WTC11 (cell line): ENCODE measurements around the gene NELFCD. TPM values are rescaled to one million over a fixed set of nuclear protein-coding genes. Genes with fewer than 3 reads are reported as not detected.

Experiments
- ATAC-seq: fragments of 200-7000 bp; cut with Tn5 transposase; 2 replicates; pipeline ENCODE4 v1.10.0; 2021; ENCODE audit warnings: mild to moderate bottlenecking, moderate library complexity
- CTCF ChIA-PET: fragments of 300-600 bp; sonication (Branson Sonifier 250); formaldehyde crosslinking; loops from one replicate; lab custom pipeline; 2021; ENCODE audit warnings: antibody characterized with exemption; lab: Charles Lee
- POLR2A ChIA-PET: fragments of 350-600 bp; sonication (Branson Sonifier 250); formaldehyde crosslinking; loops from one replicate; lab custom pipeline; 2021; ENCODE audit warnings: antibody characterized with exemption; lab: Charles Lee
- DNase-seq: peaks from one replicate; pipeline ENCODE4 v3.0.0; 2021; ENCODE audit warnings: low spot score
- H3K27ac Mint-ChIP-seq: 2 replicates; pipeline ENCODE4 v1.8.0; 2021; ENCODE audit warnings: mixed read lengths
- H3K27me3 Mint-ChIP-seq: 2 replicates; pipeline ENCODE4 v1.8.0; 2021; ENCODE audit warnings: low read depth, mild to moderate bottlenecking, moderate library complexity, mixed read lengths
- H3K36me3 Mint-ChIP-seq: 2 replicates; pipeline ENCODE4 v1.8.0; 2021; ENCODE audit warnings: mixed read lengths
- H3K4me1 Mint-ChIP-seq: 2 replicates; pipeline ENCODE4 v1.8.0; 2022; ENCODE audit warnings: mixed read lengths
- H3K4me3 Mint-ChIP-seq: 2 replicates; pipeline ENCODE4 v1.8.0; 2021; ENCODE audit warnings: mild to moderate bottlenecking, moderate library complexity, mixed read lengths
- H3K9me3 Mint-ChIP-seq: 2 replicates; pipeline ENCODE4 v1.8.0; 2021; ENCODE audit warnings: mixed read lengths
- ARID4B ChIP-seq: sonication (generic); formaldehyde crosslinking; IDR thresholded peaks from 2 replicates; pipeline ENCODE4 v1.8.0; 2023; ENCODE audit warnings: missing genetic modification reagents, mild to moderate bottlenecking, borderline replicate concordance
- ATF2 ChIP-seq: sonication (generic); formaldehyde crosslinking; IDR thresholded peaks from 2 replicates; pipeline ENCODE4 v1.8.1; 2022; ENCODE audit warnings: low read depth, missing genetic modification reagents, borderline replicate concordance
- E2F4 ChIP-seq: sonication (generic); formaldehyde crosslinking; IDR thresholded peaks from 2 replicates; pipeline ENCODE4 v1.8.1; 2022; ENCODE audit warnings: low read depth, mild to moderate bottlenecking, moderate library complexity, missing genetic modification reagents, borderline replicate concordance
- ERG ChIP-seq: fragments of 250-450 bp; sonication (Bioruptor Pico); IDR thresholded peaks from 2 replicates; pipeline ENCODE4 v1.8.0; 2021; ENCODE audit warnings: mild to moderate bottlenecking
- FOXP1 ChIP-seq: sonication (generic); formaldehyde crosslinking; IDR thresholded peaks from 2 replicates; pipeline ENCODE4 v1.8.0; 2022; ENCODE audit warnings: missing genetic modification reagents, mild to moderate bottlenecking, moderate library complexity, borderline replicate concordance
- IRF2 ChIP-seq: sonication (generic); formaldehyde crosslinking; IDR thresholded peaks from 2 replicates; pipeline ENCODE4 v1.8.0; 2022; ENCODE audit warnings: low read depth, missing genetic modification reagents, borderline replicate concordance
- JUN ChIP-seq: sonication (generic); formaldehyde crosslinking; IDR thresholded peaks from 2 replicates; pipeline ENCODE4 v1.8.0; 2023; ENCODE audit warnings: mild to moderate bottlenecking, missing genetic modification reagents
- MAX ChIP-seq: sonication (generic); formaldehyde crosslinking; IDR thresholded peaks from 2 replicates; pipeline ENCODE4 v1.8.0; 2022; ENCODE audit warnings: mild to moderate bottlenecking, missing genetic modification reagents
- MYBL2 ChIP-seq: sonication (generic); formaldehyde crosslinking; IDR thresholded peaks from 2 replicates; pipeline ENCODE4 v1.8.1; 2023; ENCODE audit warnings: mild to moderate bottlenecking, moderate library complexity, missing genetic modification reagents
- NFE2L1 ChIP-seq: sonication (generic); formaldehyde crosslinking; IDR thresholded peaks from 2 replicates; pipeline ENCODE4 v1.8.1; 2023; ENCODE audit warnings: missing genetic modification reagents
- NR1H2 ChIP-seq: sonication (generic); formaldehyde crosslinking; IDR thresholded peaks from 2 replicates; pipeline ENCODE4 v1.9.0; 2021; ENCODE audit warnings: mild to moderate bottlenecking, moderate library complexity, missing genetic modification reagents
- PRRX2 ChIP-seq: fragments of 250-450 bp; sonication (Bioruptor Pico); IDR thresholded peaks from 2 replicates; pipeline ENCODE4 v1.8.0; 2021; ENCODE audit warnings: mild to moderate bottlenecking
- RELA ChIP-seq: sonication (generic); formaldehyde crosslinking; IDR thresholded peaks from 2 replicates; pipeline ENCODE4 v1.8.1; 2022; ENCODE audit warnings: missing genetic modification reagents, mild to moderate bottlenecking, borderline replicate concordance
- SOX15 ChIP-seq: fragments of 250-450 bp; sonication (Bioruptor Pico); IDR thresholded peaks from 2 replicates; pipeline ENCODE4 v1.9.0; 2021; ENCODE audit warnings: mild to moderate bottlenecking
- TCF7 ChIP-seq: sonication (generic); formaldehyde crosslinking; IDR thresholded peaks from 2 replicates; pipeline ENCODE4 v1.8.0; 2022; ENCODE audit warnings: mild to moderate bottlenecking, low read depth, missing genetic modification reagents, moderate library complexity
- TP53 ChIP-seq: sonication (generic); formaldehyde crosslinking; IDR thresholded peaks from 2 replicates; pipeline ENCODE4 v1.8.1; 2023; ENCODE audit warnings: mild to moderate bottlenecking, missing genetic modification reagents
- USF1 ChIP-seq: sonication (generic); formaldehyde crosslinking; IDR thresholded peaks from 2 replicates; pipeline ENCODE4 v1.8.0; 2022; ENCODE audit warnings: mild to moderate bottlenecking, missing genetic modification reagents
- ZMAT4 ChIP-seq: fragments of 250-450 bp; sonication (Bioruptor Pico); IDR thresholded peaks from 2 replicates; pipeline ENCODE4 v1.9.0; 2021; ENCODE audit warnings: mild to moderate bottlenecking
- ZNF219 ChIP-seq: sonication (generic); formaldehyde crosslinking; IDR thresholded peaks from 2 replicates; pipeline ENCODE4 v1.8.0; 2023; ENCODE audit warnings: missing genetic modification reagents, mild to moderate bottlenecking, borderline replicate concordance
- ZNF317 ChIP-seq: sonication (generic); formaldehyde crosslinking; IDR thresholded peaks from 2 replicates; pipeline ENCODE4 v1.8.1; 2023; ENCODE audit warnings: low read depth, mild to moderate bottlenecking, moderate library complexity, missing genetic modification reagents, borderline replicate concordance
- ZNF425 ChIP-seq: fragments of 250-450 bp; sonication (Bioruptor Pico); conservative IDR thresholded peaks from 2 replicates; pipeline ENCODE4 v1.9.0; 2021; ENCODE audit warnings: mild to moderate bottlenecking
- total RNA-seq: library from RNA; stranded (reverse); gene quantifications from 3 replicates; pipeline ENCODE4 v1.2.3, GENCODE V29; 2021

Gene NELFCD
- total RNA-seq, 1 experiment from 2014 or later: 66.9 TPM

GRCh38 chr20:59000326-59000725 lies 19.3 kb downstream of the NELFCD start:
- Mint-ChIP-seq H3K27ac (no peak overlapping the region), H3K27me3 (no peaks in the 10 kb centered on the region; the same call in 1 of the 2 replicates), H3K4me1 (peaks cover 10% of the 10 kb centered on the region), H3K9me3 (no peaks in the 10 kb centered on the region), H3K36me3 (peaks cover 16% of the 10 kb centered on the region), H3K4me3 (no peak overlapping the region)
- ATAC-seq: no peak
- ChIA-PET CTCF (interaction anchor here (0.8 kb wide), 1 partner anchor 455 kb away, joined by 3 read pairs; no protein-coding TSS in a partner anchor), POLR2A (no interaction called here)
- DNase-seq: no peak
- TF ChIP-seq E2F4 (CRISPR knock-in tag): no peak
- no peak for TF ChIP-seq ZNF425 (CRISPR knock-in tag)
- no peak for TF ChIP-seq ZNF219 (CRISPR knock-in tag)
- no peak for TF ChIP-seq ZNF317 (CRISPR knock-in tag)
- TF ChIP-seq RELA (CRISPR knock-in tag): no peak
- no peak for TF ChIP-seq SOX15 (CRISPR knock-in tag)
- no peak for TF ChIP-seq PRRX2 (CRISPR knock-in tag)
- no peak for TF ChIP-seq IRF2 (CRISPR knock-in tag)
- no peak for TF ChIP-seq NFE2L1
- no peak for TF ChIP-seq TCF7
- no peak for TF ChIP-seq ERG (CRISPR knock-in tag)
- TF ChIP-seq ATF2 (CRISPR knock-in tag): no peak
- no peak for TF ChIP-seq NR1H2 (CRISPR knock-in tag)

GRCh38 chr20:59001068-59001448 lies 20.0 kb downstream of the NELFCD start:
- DNase-seq: no peak
- H3K36me3 Mint-ChIP-seq: peaks cover 9% of the 10 kb centered on the region
- H3K9me3 Mint-ChIP-seq: no peaks in the 10 kb centered on the region
- no peak overlapping the region for H3K27ac Mint-ChIP-seq
- ChIA-PET POLR2A (interaction anchor here (0.5 kb wide), 1 partner anchor 432 kb away, joined by 9 read pairs; no protein-coding TSS in a partner anchor), CTCF (no interaction called here)
- no peak for ATAC-seq
- no peak overlapping the region for H3K4me3 Mint-ChIP-seq
- H3K4me1 Mint-ChIP-seq: peaks cover 12% of the 10 kb centered on the region
- peaks cover 3% of the 10 kb centered on the region; the same call in 1 of the 2 replicates for H3K27me3 Mint-ChIP-seq
- no peak for TF ChIP-seq NR1H2 (CRISPR knock-in tag)
- TF ChIP-seq MYBL2 (CRISPR knock-in tag): no peak
- TF ChIP-seq USF1: no peak
- TF ChIP-seq RELA (CRISPR knock-in tag): no peak
- TF ChIP-seq TP53 (CRISPR knock-in tag): no peak
- TF ChIP-seq FOXP1 (CRISPR knock-in tag): no peak
- no peak for TF ChIP-seq ZMAT4 (CRISPR knock-in tag)
- no peak for TF ChIP-seq MAX (CRISPR knock-in tag)
- TF ChIP-seq ARID4B (CRISPR knock-in tag): no peak
- TF ChIP-seq JUN (CRISPR knock-in tag): no peak
